Lower lobe of right lung (tissue), 2 donors: ENCODE results near the gene ZRANB2. TPM values are rescaled to one million over a fixed set of nuclear protein-coding genes. Genes with fewer than 3 reads are reported as not detected.

Experiments
- ATAC-seq, 2 donors: fragments of 200-7000 bp; cut with Tn5 transposase; one replicate each; pipeline ENCODE4 v1.9.1; 2020 to 2022; ENCODE audit warnings: mild to moderate bottlenecking in 2 of 2, moderate library complexity in 2 of 2
- DNase-seq: peaks from one replicate; pipeline ENCODE4 v3.0.0-alpha.2; 2020
- H3K27ac ChIP-seq: fragments of 200-600 bp; one replicate; pipeline ENCODE4 v1.8.0; 2022
- H3K27me3 ChIP-seq: fragments of 200-600 bp; one replicate; pipeline ENCODE4 v1.8.0; 2022; ENCODE audit warnings: low read depth
- H3K36me3 ChIP-seq: fragments of 200-600 bp; one replicate; pipeline ENCODE4 v1.8.0; 2022; ENCODE audit warnings: mild to moderate bottlenecking
- H3K4me1 ChIP-seq: fragments of 200-600 bp; one replicate; pipeline ENCODE4 v1.8.0; 2022
- H3K4me3 ChIP-seq: fragments of 200-600 bp; one replicate; pipeline ENCODE4 v1.8.0; 2022; ENCODE audit warnings: mild to moderate bottlenecking
- H3K9me3 ChIP-seq: fragments of 200-600 bp; one replicate; pipeline ENCODE4 v1.8.0; 2022
- CTCF ChIP-seq: fragments of 200-600 bp; IDR thresholded peaks from one replicate; pipeline ENCODE4 v1.8.0; 2022; ENCODE audit warnings: antibody characterized with exemption, mild to moderate bottlenecking
- intact Hi-C: fragments of 100-400 bp; cut with DNase I; formaldehyde crosslinking; loops from one replicate; pipeline ENCODE4 v1.11.0; 2022
- total RNA-seq: library from RNA; stranded (reverse); fragmentation: NEBNext Ultra II Directional; extraction: Animal tissue kit (Norgen Biotek cat#: 25700); gene quantifications from one replicate; pipeline ENCODE4 v1.2.1, GENCODE V29; 2021
- donor health status: DM: no; HTN: yes; CAD: no; lungs with severe emphysema.

The ZRANB2 gene
- total RNA-seq, 1 donor from 2014 or later = 85.2 TPM

- Histone ChIP-seq H3K4me1 (no peaks in the 10 kb centered on the region), H3K4me3 (no peak overlapping the region), H3K27ac (no peak overlapping the region), H3K9me3 (no peaks in the 10 kb centered on the region), H3K27me3 (no peaks in the 10 kb centered on the region), H3K36me3 (no peaks in the 10 kb centered on the region)
- TF ChIP-seq CTCF = no peak
- ATAC-seq (no peak), DNase-seq (no peak)
- intact Hi-C loops = no loop called here
Measured at GRCh38 chr1:71104417-71104816, 23.6 kb upstream of the ZRANB2 start.

DNA sequence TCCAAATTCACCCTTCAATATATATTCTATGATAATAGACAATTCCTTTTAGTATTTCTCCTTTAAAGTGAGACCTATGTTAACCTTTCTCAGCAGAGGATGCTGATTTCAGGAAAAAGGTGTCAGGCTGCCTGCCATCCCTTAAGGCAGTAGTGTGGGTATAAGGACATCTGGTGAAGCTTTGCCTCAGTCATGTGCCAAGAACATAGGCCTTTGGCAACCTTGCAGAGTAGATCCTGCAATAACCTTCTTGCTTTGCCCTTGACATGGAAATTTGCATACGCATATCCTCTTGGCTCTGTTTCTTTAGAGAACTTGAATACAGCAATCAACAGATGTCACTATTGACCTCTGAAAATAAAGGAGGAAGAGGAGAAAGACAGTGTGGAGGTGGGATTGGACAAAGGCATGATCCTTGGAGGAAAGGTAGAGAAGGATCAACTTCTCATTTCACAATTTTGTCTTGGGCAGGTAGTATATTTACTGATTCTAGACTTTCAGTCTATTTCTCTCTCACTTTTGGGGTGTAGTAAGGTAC lies 21.1 kb upstream of the ZRANB2 start:
- Histone ChIP-seq H3K36me3 (no peaks in the 10 kb centered on the region), H3K4me3 (no peak overlapping the region), H3K27ac (no peak overlapping the region), H3K27me3 (no peaks in the 10 kb centered on the region), H3K4me1 (no peaks in the 10 kb centered on the region), H3K9me3 (no peaks in the 10 kb centered on the region)
- intact Hi-C loops = no loop called here
- TF ChIP-seq CTCF = no peak
- DNase-seq (no peak), ATAC-seq (no peak)

GRCh38 chr1:71097428-71097827 lies 16.6 kb upstream of the ZRANB2 start:
- no peaks in the 10 kb centered on the region for H3K36me3 ChIP-seq
- no peak for TF ChIP-seq CTCF
- ATAC-seq (no peak), DNase-seq (no peak)
- intact Hi-C loops = no loop called here
- no peaks in the 10 kb centered on the region for H3K9me3 ChIP-seq
- H3K27me3 ChIP-seq = no peaks in the 10 kb centered on the region
- H3K4me1 ChIP-seq = no peaks in the 10 kb centered on the region
- H3K27ac ChIP-seq = no peak overlapping the region
- no peak overlapping the region for H3K4me3 ChIP-seq

DNA sequence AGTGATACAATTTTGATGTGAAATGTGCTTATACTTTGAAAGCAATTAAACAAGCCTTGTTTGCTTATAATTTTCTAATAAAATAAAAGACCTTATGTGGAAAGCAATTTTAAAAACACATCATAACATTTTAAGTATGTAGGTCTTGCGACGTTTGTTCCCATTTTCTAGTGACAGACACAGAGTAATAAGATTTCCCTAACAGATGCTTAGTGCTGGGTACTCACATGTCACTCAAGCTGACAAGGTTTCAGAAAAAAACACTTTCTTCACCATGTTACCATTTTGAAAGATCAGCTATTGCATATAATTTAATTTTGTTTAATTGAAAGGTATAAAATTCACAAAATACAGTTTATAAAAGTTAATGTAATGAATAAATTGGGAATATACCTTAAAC lies 14.1 kb upstream of the ZRANB2 start:
- intact Hi-C loops = no loop called here
- TF ChIP-seq CTCF = no peak
- DNase-seq (no peak), ATAC-seq (no peak)
- Histone ChIP-seq H3K4me1 (no peaks in the 10 kb centered on the region), H3K9me3 (no peaks in the 10 kb centered on the region), H3K36me3 (no peaks in the 10 kb centered on the region), H3K27ac (no peak overlapping the region), H3K27me3 (no peaks in the 10 kb centered on the region), H3K4me3 (no peak overlapping the region)

DNA sequence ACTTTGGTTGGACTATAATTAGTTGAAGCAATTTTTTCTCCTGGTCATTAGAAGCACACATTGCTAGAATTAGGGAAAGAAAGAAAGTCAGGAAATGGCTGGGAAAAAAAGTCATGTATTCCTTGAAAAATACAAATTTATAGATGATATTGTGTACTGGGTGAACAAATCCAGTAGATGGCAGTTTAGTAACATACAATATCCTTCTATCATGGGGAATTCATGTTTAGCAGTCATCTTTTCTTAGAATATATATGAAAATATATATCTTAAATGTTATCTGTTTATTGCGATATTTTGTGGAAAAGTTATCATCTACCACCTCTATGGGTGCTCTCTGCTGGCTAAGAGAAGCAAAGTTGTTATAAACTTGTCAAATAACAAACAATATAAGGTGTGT lies 13.1 kb upstream of the ZRANB2 start:
- Histone ChIP-seq H3K4me1 (no peaks in the 10 kb centered on the region), H3K27me3 (no peaks in the 10 kb centered on the region), H3K9me3 (no peaks in the 10 kb centered on the region), H3K4me3 (no peak overlapping the region), H3K27ac (no peak overlapping the region), H3K36me3 (no peaks in the 10 kb centered on the region)
- intact Hi-C loops = no loop called here
- peak; percentile 43 for TF ChIP-seq CTCF
- ATAC-seq (no peak), DNase-seq (no peak)
